Measurements from ENCODE around the gene EPB41L1.

Gene EPB41L1

GRCh38 chr20:36154700-36155628, at the start of gene EPB41L1:
Gene EPB41L1, plus strand, starts transcription at chr20:36154740. Its CDS starts 19,038 bp downstream, at chr20:36173778.
- Histone ChIP-seq H3K4me3 (ENCODE audit: low read depth in 1 of 2, low read length in 2 of 2) (no peak within 1 kb of the TSS), H2AFZ (ENCODE audit: low read depth, low read length) (no peak within 1 kb of the TSS), H3K4me1 (ENCODE audit: insufficient read depth, low read length) (no peaks in the 10 kb centered on the region), H4K20me1 (ENCODE audit: insufficient read depth, low read length) (no peaks in the 10 kb centered on the region; the same call in 1 of the 2 replicates), H3K27me3 (ENCODE audit: insufficient read depth, low read length, poor library complexity) (peaks cover 12% of the 10 kb centered on the region), H3K36me3 (ENCODE audit: insufficient read depth, low read length) (no peaks in the 10 kb centered on the region), H3K79me2 (ENCODE audit: insufficient read depth, low read length) (no peaks in the 10 kb centered on the region), H3K27ac (ENCODE audit: low read length) (no peak within 1 kb of the TSS), H3K4me2 (ENCODE audit: insufficient read depth, low read length) (no peak within 1 kb of the TSS), H3K9me3 (ENCODE audit: insufficient read depth, low read length, severe bottlenecking) (no peaks in the 10 kb centered on the region), H3K9ac (ENCODE audit: low read depth, low read length) (no peak within 1 kb of the TSS)
- ATAC-seq (ENCODE audit: insufficient read depth, low read depth): no peak
- DNase-seq: no peak
- TF ChIP-seq EZH2 (IDR thresholded peaks at IDR 0.05; ENCODE audit: borderline replicate concordance, low read depth, low read length, severe bottlenecking): no peak
- TF ChIP-seq CTCF (IDR thresholded peaks at IDR 0.05; ENCODE audit: borderline replicate concordance, extremely low read depth, low read length, poor library complexity, severe bottlenecking): no peak

GRCh38 chr20:36104856-36105255, 49.7 kb upstream of the EPB41L1 start:
- no peaks in the 10 kb centered on the region for H3K27me3 ChIP-seq (ENCODE audit: insufficient read depth, low read length, poor library complexity)
- H3K36me3 ChIP-seq (ENCODE audit: insufficient read depth, low read length): no peaks in the 10 kb centered on the region
- no peak overlapping the region for H3K9ac ChIP-seq (ENCODE audit: low read depth, low read length)
- H3K4me2 ChIP-seq (ENCODE audit: insufficient read depth, low read length): no peak overlapping the region
- TF ChIP-seq CTCF (IDR thresholded peaks at IDR 0.05; ENCODE audit: borderline replicate concordance, extremely low read depth, low read length, poor library complexity, severe bottlenecking) (no peak), EZH2 (IDR thresholded peaks at IDR 0.05; ENCODE audit: borderline replicate concordance, low read depth, low read length, severe bottlenecking) (no peak)
- no peaks in the 10 kb centered on the region for H3K79me2 ChIP-seq (ENCODE audit: insufficient read depth, low read length)
- no peak overlapping the region for H3K27ac ChIP-seq (ENCODE audit: low read length)
- ATAC-seq (ENCODE audit: insufficient read depth, low read depth) (no peak), DNase-seq (no peak)
- no peaks in the 10 kb centered on the region for H3K9me3 ChIP-seq (ENCODE audit: insufficient read depth, low read length, severe bottlenecking)
- no peaks in the 10 kb centered on the region for H4K20me1 ChIP-seq (ENCODE audit: insufficient read depth, low read length)
- H3K4me1 ChIP-seq (ENCODE audit: insufficient read depth, low read length): no peaks in the 10 kb centered on the region
- no peak overlapping the region for H3K4me3 ChIP-seq (ENCODE audit: low read depth in 1 of 2, low read length in 2 of 2)
- no peak overlapping the region for H2AFZ ChIP-seq (ENCODE audit: low read depth, low read length)

GRCh38 chr20:36105711-36106226, 48.8 kb upstream of the EPB41L1 start:
- Histone ChIP-seq H3K27ac (ENCODE audit: low read length) (no peak overlapping the region), H3K9me3 (ENCODE audit: insufficient read depth, low read length, severe bottlenecking) (no peaks in the 10 kb centered on the region), H2AFZ (ENCODE audit: low read depth, low read length) (no peak overlapping the region), H3K36me3 (ENCODE audit: insufficient read depth, low read length) (no peaks in the 10 kb centered on the region), H4K20me1 (ENCODE audit: insufficient read depth, low read length) (no peaks in the 10 kb centered on the region), H3K4me1 (ENCODE audit: insufficient read depth, low read length) (no peaks in the 10 kb centered on the region), H3K9ac (ENCODE audit: low read depth, low read length) (no peak overlapping the region), H3K27me3 (ENCODE audit: insufficient read depth, low read length, poor library complexity) (no peaks in the 10 kb centered on the region), H3K4me2 (ENCODE audit: insufficient read depth, low read length) (no peak overlapping the region), H3K4me3 (ENCODE audit: low read depth in 1 of 2, low read length in 2 of 2) (no peak overlapping the region), H3K79me2 (ENCODE audit: insufficient read depth, low read length) (no peaks in the 10 kb centered on the region)
- ATAC-seq (ENCODE audit: insufficient read depth, low read depth) (no peak), DNase-seq (no peak)
- TF ChIP-seq EZH2 (IDR thresholded peaks at IDR 0.05; ENCODE audit: borderline replicate concordance, low read depth, low read length, severe bottlenecking) (no peak), CTCF (IDR thresholded peaks at IDR 0.05; ENCODE audit: borderline replicate concordance, extremely low read depth, low read length, poor library complexity, severe bottlenecking) (no peak)

Measured in DND-41 (cell line).